GM12878 (cell line): ENCODE measurements around the gene PAQR9. TPM values are rescaled to one million over a fixed set of nuclear protein-coding genes. Genes with fewer than 3 reads are reported as not detected.

Source experiments
- ATAC-seq: fragments of 200-7000 bp; cut with Tn5 transposase; 3 replicates; pipeline ENCODE4 v1.9.1; 2020; ENCODE audit warnings: mild to moderate bottlenecking, moderate library complexity
- BruUV-seq: library from RNA; stranded (reverse); fragments of 400-500 nt; replicated peaks from 2 replicates; lab custom pipeline; 2021; lab: Mats Ljungman, UMichigan
- CTCF ChIA-PET: fragments of 300-600 bp; sonication (Branson Sonifier 250); formaldehyde crosslinking; extraction: SDS; loops from one replicate; lab custom pipeline; 2021; ENCODE audit warnings: inconsistent platforms; lab: Yijun Ruan, JAX
- POLR2A ChIA-PET: fragments of 350-600 bp; formaldehyde crosslinking; extraction: SDS; loops from one replicate; lab custom pipeline; 2021; ENCODE audit warnings: inconsistent platforms; lab: Charles Lee
- RAD21 ChIA-PET: fragments of 300-600 bp; sonication (Branson Sonifier 250); formaldehyde crosslinking; loops from one replicate; lab custom pipeline; 2023; ENCODE audit warnings: antibody characterized with exemption; ENCODE audit not compliant: unreplicated experiment; lab: Charles Lee
- SMC1A ChIA-PET: fragments of 300-600 bp; sonication (Branson Sonifier 250); formaldehyde crosslinking; loops from one replicate; lab custom pipeline; 2023; ENCODE audit not compliant: unreplicated experiment, uncharacterized antibody; lab: Charles Lee
- DNase-seq: peaks from one replicate; pipeline ENCODE4 v3.0.0-alpha.2; 2011; ENCODE audit warnings: low read depth, low spot score
- FAIRE-seq: peaks from 3 replicates; lab custom pipeline; 2011; peaks lifted over from hg19 to GRCh38; lab: Jason Lieb, UNC
- H2AFZ ChIP-seq: 2 replicates; pipeline ENCODE4 v1.6.0; 2011; ENCODE audit warnings: low read depth, low read length, control low read depth; ENCODE audit not compliant: control insufficient read depth
- H3K27ac ChIP-seq: 2 replicates; pipeline ENCODE4 v1.5.1; 2011; ENCODE audit warnings: control low read depth; ENCODE audit not compliant: control insufficient read depth, insufficient read depth
- H3K27me3 ChIP-seq, 2 experiments: replicated peaks in 1 of 2; 2 replicates each; pipeline versions ENCODE4 v1.6.0 to v1.6.1; 2011; ENCODE audit warnings: low read length in 1 of 2; ENCODE audit not compliant: control insufficient read depth in 2 of 2, insufficient read depth in 2 of 2
- H3K36me3 ChIP-seq, 2 experiments: 2 replicates each; pipeline ENCODE4 v1.5.1; 2011; ENCODE audit warnings: low read length in 1 of 2; ENCODE audit not compliant: control insufficient read depth in 2 of 2, insufficient read depth in 2 of 2
- H3K4me1 ChIP-seq: 2 replicates; pipeline ENCODE4 v1.6.1; 2011; ENCODE audit warnings: mild to moderate bottlenecking, low read length, moderate library complexity, mixed read lengths; ENCODE audit not compliant: control insufficient read depth, insufficient read depth
- H3K4me2 ChIP-seq: 2 replicates; pipeline ENCODE4 v1.6.0; 2011; ENCODE audit warnings: control low read depth; ENCODE audit not compliant: control insufficient read depth, insufficient read depth
- H3K4me3 ChIP-seq: fragments of 200-600 bp; sonication (generic); 2 replicates; pipeline ENCODE4 v1.5.1; 2016
- H3K79me2 ChIP-seq: 2 replicates; pipeline ENCODE4 v1.6.0; 2011; ENCODE audit warnings: low read length; ENCODE audit not compliant: control insufficient read depth, insufficient read depth
- H3K9ac ChIP-seq: 2 replicates; pipeline ENCODE4 v1.8.0; 2011; ENCODE audit warnings: low read length, control low read depth, mixed read lengths; ENCODE audit not compliant: control insufficient read depth, insufficient read depth
- H3K9me3 ChIP-seq: replicated peaks from 3 replicates; pipeline ENCODE4 v1.5.1; 2011; ENCODE audit warnings: mild to moderate bottlenecking, low read length; ENCODE audit not compliant: control insufficient read depth, insufficient read depth
- H4K20me1 ChIP-seq: 2 replicates; pipeline ENCODE4 v1.6.0; 2011; ENCODE audit not compliant: control insufficient read depth, insufficient read depth
- CBX5 ChIP-seq: sonication (generic); IDR thresholded peaks from 2 replicates; pipeline ENCODE4 v1.6.1; 2016; ENCODE audit warnings: low read depth, moderate library complexity, mild to moderate bottlenecking, inconsistent platforms
- CHD2 ChIP-seq: IDR thresholded peaks from 2 replicates; pipeline ENCODE4 v1.6.1; 2011; ENCODE audit warnings: low read depth, low read length, improper control_type of control experiment, borderline replicate concordance
- DPF2 ChIP-seq: fragments of 450-650 bp; IDR thresholded peaks from 2 replicates; pipeline ENCODE4 v1.6.1; 2017; ENCODE audit warnings: mild to moderate bottlenecking
- EED ChIP-seq: sonication (generic); IDR thresholded peaks from 2 replicates; pipeline ENCODE4 v1.6.1; 2016; ENCODE audit warnings: antibody characterized with exemption, low read depth
- ELK1 ChIP-seq: IDR thresholded peaks from 2 replicates; pipeline ENCODE4 v1.6.1; 2012; ENCODE audit warnings: low read depth, low read length, improper control_type of control experiment
- ESRRA ChIP-seq: IDR thresholded peaks from 2 replicates; pipeline ENCODE4 v1.6.1; 2012; ENCODE audit warnings: mild to moderate bottlenecking, low read length, improper control_type of control experiment
- IKZF1 ChIP-seq: fragments of 450-650 bp; conservative IDR thresholded peaks from 2 replicates; pipeline ENCODE4 v1.6.1; 2017; ENCODE audit warnings: antibody characterized with exemption, mild to moderate bottlenecking
- IKZF2 ChIP-seq, 2 experiments: fragments of 450-650 bp; IDR thresholded peaks; 2 replicates each; pipeline ENCODE4 v1.6.1; 2017; ENCODE audit warnings: mild to moderate bottlenecking in 2 of 2, moderate library complexity in 2 of 2
- MEF2B ChIP-seq: fragments of 450-650 bp; IDR thresholded peaks from 2 replicates; pipeline ENCODE4 v1.6.1; 2018; ENCODE audit warnings: mild to moderate bottlenecking, moderate library complexity; ENCODE audit not compliant: partially characterized antibody, poor library complexity, severe bottlenecking
- NBN ChIP-seq: fragments of 450-650 bp; IDR thresholded peaks from 2 replicates; pipeline ENCODE4 v1.6.1; 2016
- POLR2A ChIP-seq: IDR thresholded peaks from 2 replicates; pipeline ENCODE4 v1.6.1; 2011; ENCODE audit warnings: low read depth, mild to moderate bottlenecking, low read length
- POLR2AphosphoS2 ChIP-seq: IDR thresholded peaks from 2 replicates; pipeline ENCODE4 v1.6.1; 2011; ENCODE audit warnings: low read depth, mild to moderate bottlenecking, low read length, improper control_type of control experiment, moderate library complexity
- RAD21 ChIP-seq: IDR thresholded peaks from 2 replicates; pipeline ENCODE4 v1.6.1; 2011; ENCODE audit warnings: mild to moderate bottlenecking, low read depth, low read length, moderate library complexity; ENCODE audit not compliant: insufficient read depth
- RB1 ChIP-seq: fragments of 450-650 bp; formaldehyde crosslinking; IDR thresholded peaks from 2 replicates; pipeline ENCODE4 v1.6.1; 2017; ENCODE audit warnings: mild to moderate bottlenecking, borderline replicate concordance
- RFX5 ChIP-seq: IDR thresholded peaks from 2 replicates; pipeline ENCODE4 v1.6.1; 2011; ENCODE audit warnings: low read depth, low read length, improper control_type of control experiment
- SMARCA5 ChIP-seq: fragments of 450-650 bp; IDR thresholded peaks from 2 replicates; pipeline ENCODE4 v1.6.1; 2017; ENCODE audit warnings: mild to moderate bottlenecking
- TAF1 ChIP-seq: IDR thresholded peaks from 2 replicates; pipeline ENCODE4 v1.6.1; 2011; ENCODE audit warnings: mild to moderate bottlenecking, low read depth, low read length, borderline replicate concordance
- TARDBP ChIP-seq: IDR thresholded peaks from 2 replicates; pipeline ENCODE4 v1.6.1; 2016; ENCODE audit warnings: borderline replicate concordance
- YY1 ChIP-seq: IDR thresholded peaks from 2 replicates; pipeline ENCODE4 v1.6.1; 2011; ENCODE audit warnings: low read depth, mild to moderate bottlenecking, low read length
- ZNF207 ChIP-seq: fragments of 450-650 bp; IDR thresholded peaks from 2 replicates; pipeline ENCODE4 v1.6.1; 2014; ENCODE audit warnings: antibody characterized with exemption, mild to moderate bottlenecking, borderline replicate concordance
- ZNF217 ChIP-seq: fragments of 450-650 bp; IDR thresholded peaks from 2 replicates; pipeline ENCODE4 v1.6.1; 2017; ENCODE audit warnings: antibody characterized with exemption, mild to moderate bottlenecking
- ZNF384 ChIP-seq: IDR thresholded peaks from 2 replicates; pipeline ENCODE4 v1.6.1; 2012; ENCODE audit warnings: low read depth, mild to moderate bottlenecking, low read length, improper control_type of control experiment, borderline replicate concordance
- WGBS: methylation state at CpG from one replicate; pipeline ENCODE4 v1.1.6; 2016; ENCODE audit warnings: low lambda C conversion rate; ENCODE audit not compliant: insufficient replicate concordance, insufficient coverage; ENCODE audit errors: missing lambda C conversion rate; 5-methylcytosine and 5-hydroxymethylcytosine counted together
- in situ Hi-C: fragments of 300-500 bp; cut with MboI; formaldehyde crosslinking; loops from 9 replicates; pipeline ENCODE4 v1.14.3; 2018; ENCODE audit warnings: mixed read lengths
- intact Hi-C: fragments of 100-400 bp; cut with micrococcal nuclease; formaldehyde crosslinking; loops from one replicate; pipeline ENCODE4 v1.14.2; 2022; ENCODE audit not compliant: unreplicated experiment
- polyA plus RNA-seq, 11 experiments: library from polyadenylated mRNA; depleted of rRNA in 4 of 11; unstranded in 6 of 11; stranded (reverse) in 5 of 11; fragments of >200 nt; fragmentation: Nextera tagmentation in 4 of 11; fragmentation: Illumina TruSeq in 1 of 11; extraction: Ambion mirVana in 4 of 11; extraction: Trizol in 1 of 11; gene quantifications; 1 replicate in 1 of 11; 2 replicates in 10 of 11; pipeline versions ENCODE4 v1.2.1 to v1.2.3, GENCODE V29; 2011 to 2016; ENCODE audit warnings: inconsistent platforms in 2 of 11, missing spikeins in 2 of 11, low read depth in 1 of 11
- total RNA-seq, 4 experiments: library from RNA; depleted of rRNA in 3 of 4; stranded (reverse); fragments of >200 nt in 3 of 4; fragmentation: Illumina TruSeq in 1 of 4; extraction: Trizol in 1 of 4; gene quantifications; 2 replicates each; pipeline versions ENCODE4 v1.2.1 to v1.2.3, GENCODE V29; 2013 to 2021
- TF ChIP-seq, protein P1 (sequence below): fragments of 450-650 bp; IDR thresholded peaks from 2 replicates; pipeline ENCODE4 v1.6.1; 2017; ENCODE audit warnings: mild to moderate bottlenecking, low read depth, inconsistent platforms; ENCODE audit not compliant: poor library complexity, severe bottlenecking

Gene PAQR9
- total and polyA plus RNA-seq, 10 of the 15 experiments (the other 5 are each of a cell fraction or from before 2014, with no cell fraction given): not detected

DNA sequence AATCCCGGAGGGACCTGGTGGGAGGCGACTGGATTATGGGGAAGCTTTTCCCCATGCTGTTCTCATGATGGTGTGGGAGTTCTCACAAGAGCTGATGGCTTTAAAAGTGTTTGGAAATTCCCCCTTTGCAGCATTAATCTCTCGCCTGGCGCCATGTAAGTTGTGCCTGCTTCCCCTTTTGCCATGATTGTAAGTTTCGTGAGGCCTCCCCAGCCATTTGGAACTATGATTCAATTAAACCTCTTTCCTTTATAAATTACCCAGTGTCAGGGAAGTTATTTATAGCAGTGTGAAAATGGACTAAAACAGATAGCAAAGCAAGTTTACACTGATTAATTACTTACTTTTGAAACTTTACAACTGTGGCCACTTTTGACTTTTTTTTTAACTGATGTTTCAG, 27.2 kb upstream of the PAQR9 start:
- Histone ChIP-seq H3K27me3 (no peaks in the 10 kb centered on the region), H3K9ac (no peak overlapping the region), H3K4me2 (0 out of 2 replicates have a peak overlapping the region, but pooled peaks have one; percentile 13), H3K9me3 (no peaks in the 10 kb centered on the region; the same call in 2 of the 3 replicates), H3K4me1 (0 out of 2 replicates have a peak, but pooled peaks cover 3% of the 10 kb centered on the region), H3K27ac (no peak overlapping the region), H4K20me1 (no peaks in the 10 kb centered on the region), H2AFZ (peak overlapping the region; percentile 24), H3K79me2 (no peaks in the 10 kb centered on the region), H3K4me3 (no peak overlapping the region), H3K36me3 (no peaks in the 10 kb centered on the region)
- no peak for DNase-seq
- 28% methylated on average over 5 of the region's 5 CpGs for WGBS
- in situ Hi-C loops: loop anchor here (5.0 kb wide), 3 partner anchors 58 to 398 kb away; no protein-coding TSS in a partner anchor
- ChIA-PET CTCF (interaction anchor here (0.9 to 9.8 kb wide), 14 partner anchors 10 to 404 kb away, joined by 3 to 136 read pairs (median 4); partner anchors contain the start of gene U2SURP), POLR2A (interaction anchor here (0.6 to 2.0 kb wide), 3 partner anchors 10 to 66 kb away, joined by 3 to 15 read pairs (median 12); partner anchors contain the start of gene U2SURP), SMC1A (interaction anchor here (0.7 to 2.9 kb wide), 15 partner anchors 9 to 401 kb away, joined by 3 to 22 read pairs (median 4); partner anchors contain the start of gene U2SURP), RAD21 (interaction anchor here (0.9 to 2.5 kb wide), 8 partner anchors 10 to 162 kb away, joined by 3 to 16 read pairs (median 5); partner anchors contain the start of gene U2SURP)
- intact Hi-C loops: no loop called here
- peak; percentile 55 for ATAC-seq
- no TSS peak for BruUV-seq
- no peak for FAIRE-seq
- TF ChIP-seq TARDBP: no peak
- TF ChIP-seq POLR2A: no peak
- no peak for TF ChIP-seq ZNF207
- TF ChIP-seq SMARCA5: no peak
- no peak for TF ChIP-seq ESRRA
- TF ChIP-seq EED: peak; percentile 63; the same call in 1 of the 2 replicates
- no peak for TF ChIP-seq CBX5
- TF ChIP-seq RFX5: no peak
- TF ChIP-seq ELK1: no peak
- 0 out of 2 replicates have a peak, but pooled peaks have one; percentile 34 for TF ChIP-seq CHD2
- no peak for TF ChIP-seq TAF1
- no peak for TF ChIP-seq RB1
- TF ChIP-seq NBN: peak; percentile 49; the same call in 1 of the 2 replicates
- TF ChIP-seq DPF2: peak; percentile 73
- TF ChIP-seq IKZF2 (IDR thresholded peaks at IDR 0.05): peak; percentile 93 to 95
- no peak for TF ChIP-seq POLR2AphosphoS2
- TF ChIP-seq, protein P1, sequence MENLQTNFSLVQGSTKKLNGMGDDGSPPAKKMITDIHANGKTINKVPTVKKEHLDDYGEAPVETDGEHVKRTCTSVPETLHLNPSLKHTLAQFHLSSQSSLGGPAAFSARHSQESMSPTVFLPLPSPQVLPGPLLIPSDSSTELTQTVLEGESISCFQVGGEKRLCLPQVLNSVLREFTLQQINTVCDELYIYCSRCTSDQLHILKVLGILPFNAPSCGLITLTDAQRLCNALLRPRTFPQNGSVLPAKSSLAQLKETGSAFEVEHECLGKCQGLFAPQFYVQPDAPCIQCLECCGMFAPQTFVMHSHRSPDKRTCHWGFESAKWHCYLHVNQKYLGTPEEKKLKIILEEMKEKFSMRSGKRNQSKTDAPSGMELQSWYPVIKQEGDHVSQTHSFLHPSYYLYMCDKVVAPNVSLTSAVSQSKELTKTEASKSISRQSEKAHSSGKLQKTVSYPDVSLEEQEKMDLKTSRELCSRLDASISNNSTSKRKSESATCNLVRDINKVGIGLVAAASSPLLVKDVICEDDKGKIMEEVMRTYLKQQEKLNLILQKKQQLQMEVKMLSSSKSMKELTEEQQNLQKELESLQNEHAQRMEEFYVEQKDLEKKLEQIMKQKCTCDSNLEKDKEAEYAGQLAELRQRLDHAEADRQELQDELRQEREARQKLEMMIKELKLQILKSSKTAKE: peak; percentile 23
- peak; percentile 75 for TF ChIP-seq ZNF217
- TF ChIP-seq YY1: peak; percentile 61; the same call in 1 of the 2 replicates
- peak; percentile 82 for TF ChIP-seq MEF2B
- TF ChIP-seq RAD21: no peak
- TF ChIP-seq ZNF384: peak; percentile 47; the same call in 1 of the 2 replicates
- peak; percentile 90 for TF ChIP-seq IKZF1
